ENCODE measurements around the gene TSPAN31.

TSPAN31 gene

DNA sequence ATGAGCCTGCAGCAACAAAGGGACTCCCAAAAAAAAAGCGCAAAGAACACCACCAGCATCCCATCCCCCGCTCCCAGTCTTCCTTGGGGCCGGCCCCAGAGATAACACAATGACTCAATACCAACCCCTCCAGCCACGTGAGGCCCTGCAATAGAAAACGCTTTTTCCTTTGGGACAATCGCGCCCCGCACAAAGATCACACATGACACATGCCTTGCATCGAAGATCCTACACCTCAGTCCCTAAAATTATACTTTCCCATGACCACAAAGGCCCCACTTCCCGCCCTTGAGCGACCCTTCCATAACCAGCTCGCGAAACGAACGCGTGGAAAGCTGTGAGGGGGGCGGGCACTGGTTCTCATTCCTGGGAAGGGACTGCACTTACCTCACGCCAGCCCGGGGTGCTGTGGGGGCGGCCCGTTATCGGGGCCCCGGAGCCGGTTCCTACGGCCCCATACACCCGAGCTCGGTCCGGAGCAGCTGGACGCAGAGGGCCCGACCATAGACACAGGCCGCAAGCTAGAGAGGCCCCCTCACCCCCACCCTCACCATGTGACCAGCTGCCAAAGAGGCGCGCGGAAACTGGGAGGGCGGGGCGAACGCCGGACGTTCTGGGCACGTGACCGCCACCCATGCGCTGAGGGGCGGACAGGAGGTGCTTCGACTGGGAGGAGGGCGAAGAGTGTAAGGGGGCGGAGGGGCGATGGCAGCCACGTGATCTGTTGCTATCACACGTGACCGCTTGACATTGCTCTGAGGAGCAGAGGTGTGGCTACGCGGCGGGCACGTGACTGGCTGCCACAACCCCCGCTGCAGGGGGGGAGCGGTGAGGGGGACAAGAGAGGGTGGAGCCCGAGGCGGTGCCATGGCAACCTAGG lies 7.2 kb downstream of the TSPAN31 start, which contains the start of gene CDK4 (continued):
- TF ChIP-seq, protein P1, sequence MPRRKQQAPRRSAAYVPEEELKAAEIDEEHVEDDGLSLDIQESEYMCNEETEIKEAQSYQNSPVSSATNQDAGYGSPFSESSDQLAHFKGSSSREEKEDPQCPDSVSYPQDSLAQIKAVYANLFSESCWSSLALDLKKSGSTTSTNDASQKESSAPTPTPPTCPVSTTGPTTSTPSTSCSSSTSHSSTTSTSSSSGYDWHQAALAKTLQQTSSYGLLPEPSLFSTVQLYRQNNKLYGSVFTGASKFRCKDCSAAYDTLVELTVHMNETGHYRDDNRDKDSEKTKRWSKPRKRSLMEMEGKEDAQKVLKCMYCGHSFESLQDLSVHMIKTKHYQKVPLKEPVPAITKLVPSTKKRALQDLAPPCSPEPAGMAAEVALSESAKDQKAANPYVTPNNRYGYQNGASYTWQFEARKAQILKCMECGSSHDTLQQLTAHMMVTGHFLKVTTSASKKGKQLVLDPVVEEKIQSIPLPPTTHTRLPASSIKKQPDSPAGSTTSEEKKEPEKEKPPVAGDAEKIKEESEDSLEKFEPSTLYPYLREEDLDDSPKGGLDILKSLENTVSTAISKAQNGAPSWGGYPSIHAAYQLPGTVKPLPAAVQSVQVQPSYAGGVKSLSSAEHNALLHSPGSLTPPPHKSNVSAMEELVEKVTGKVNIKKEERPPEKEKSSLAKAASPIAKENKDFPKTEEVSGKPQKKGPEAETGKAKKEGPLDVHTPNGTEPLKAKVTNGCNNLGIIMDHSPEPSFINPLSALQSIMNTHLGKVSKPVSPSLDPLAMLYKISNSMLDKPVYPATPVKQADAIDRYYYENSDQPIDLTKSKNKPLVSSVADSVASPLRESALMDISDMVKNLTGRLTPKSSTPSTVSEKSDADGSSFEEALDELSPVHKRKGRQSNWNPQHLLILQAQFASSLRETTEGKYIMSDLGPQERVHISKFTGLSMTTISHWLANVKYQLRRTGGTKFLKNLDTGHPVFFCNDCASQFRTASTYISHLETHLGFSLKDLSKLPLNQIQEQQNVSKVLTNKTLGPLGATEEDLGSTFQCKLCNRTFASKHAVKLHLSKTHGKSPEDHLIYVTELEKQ (tag by site-specific recombination; IDR thresholded peaks at IDR 0.05; ENCODE audit: borderline replicate concordance) = no peak
- no peak for TF ChIP-seq SCRT1 (tag by site-specific recombination; IDR thresholded peaks at IDR 0.05; ENCODE audit: borderline replicate concordance)
- no peak for TF ChIP-seq ZNF132 (tag by site-specific recombination; IDR thresholded peaks at IDR 0.05; ENCODE audit: borderline replicate concordance)
- TF ChIP-seq, protein P2, sequence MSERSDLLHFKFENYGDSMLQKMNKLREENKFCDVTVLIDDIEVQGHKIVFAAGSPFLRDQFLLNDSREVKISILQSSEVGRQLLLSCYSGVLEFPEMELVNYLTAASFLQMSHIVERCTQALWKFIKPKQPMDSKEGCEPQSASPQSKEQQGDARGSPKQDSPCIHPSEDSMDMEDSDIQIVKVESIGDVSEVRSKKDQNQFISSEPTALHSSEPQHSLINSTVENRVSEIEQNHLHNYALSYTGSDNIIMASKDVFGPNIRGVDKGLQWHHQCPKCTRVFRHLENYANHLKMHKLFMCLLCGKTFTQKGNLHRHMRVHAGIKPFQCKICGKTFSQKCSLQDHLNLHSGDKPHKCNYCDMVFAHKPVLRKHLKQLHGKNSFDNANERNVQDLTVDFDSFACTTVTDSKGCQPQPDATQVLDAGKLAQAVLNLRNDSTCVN (tag by site-specific recombination; optimal IDR thresholded peaks at IDR 0.05) = peak; percentile 79
- no peak for TF ChIP-seq ZNF211 (tag by site-specific recombination; IDR thresholded peaks at IDR 0.05; ENCODE audit: low read depth)
- TF ChIP-seq ZNF768 (tag by site-specific recombination; IDR thresholded peaks at IDR 0.05) = no peak
- TF ChIP-seq ZNF157 (tag by site-specific recombination; IDR thresholded peaks at IDR 0.05) = no peak
- peak; percentile 97 for TF ChIP-seq ZFHX2 (tag by site-specific recombination; conservative IDR thresholded peaks at IDR 0.05)
- TF ChIP-seq ZNF830 (tag by site-specific recombination; IDR thresholded peaks at IDR 0.05; ENCODE audit: low read depth) = no peak
- TF ChIP-seq, protein P3, sequence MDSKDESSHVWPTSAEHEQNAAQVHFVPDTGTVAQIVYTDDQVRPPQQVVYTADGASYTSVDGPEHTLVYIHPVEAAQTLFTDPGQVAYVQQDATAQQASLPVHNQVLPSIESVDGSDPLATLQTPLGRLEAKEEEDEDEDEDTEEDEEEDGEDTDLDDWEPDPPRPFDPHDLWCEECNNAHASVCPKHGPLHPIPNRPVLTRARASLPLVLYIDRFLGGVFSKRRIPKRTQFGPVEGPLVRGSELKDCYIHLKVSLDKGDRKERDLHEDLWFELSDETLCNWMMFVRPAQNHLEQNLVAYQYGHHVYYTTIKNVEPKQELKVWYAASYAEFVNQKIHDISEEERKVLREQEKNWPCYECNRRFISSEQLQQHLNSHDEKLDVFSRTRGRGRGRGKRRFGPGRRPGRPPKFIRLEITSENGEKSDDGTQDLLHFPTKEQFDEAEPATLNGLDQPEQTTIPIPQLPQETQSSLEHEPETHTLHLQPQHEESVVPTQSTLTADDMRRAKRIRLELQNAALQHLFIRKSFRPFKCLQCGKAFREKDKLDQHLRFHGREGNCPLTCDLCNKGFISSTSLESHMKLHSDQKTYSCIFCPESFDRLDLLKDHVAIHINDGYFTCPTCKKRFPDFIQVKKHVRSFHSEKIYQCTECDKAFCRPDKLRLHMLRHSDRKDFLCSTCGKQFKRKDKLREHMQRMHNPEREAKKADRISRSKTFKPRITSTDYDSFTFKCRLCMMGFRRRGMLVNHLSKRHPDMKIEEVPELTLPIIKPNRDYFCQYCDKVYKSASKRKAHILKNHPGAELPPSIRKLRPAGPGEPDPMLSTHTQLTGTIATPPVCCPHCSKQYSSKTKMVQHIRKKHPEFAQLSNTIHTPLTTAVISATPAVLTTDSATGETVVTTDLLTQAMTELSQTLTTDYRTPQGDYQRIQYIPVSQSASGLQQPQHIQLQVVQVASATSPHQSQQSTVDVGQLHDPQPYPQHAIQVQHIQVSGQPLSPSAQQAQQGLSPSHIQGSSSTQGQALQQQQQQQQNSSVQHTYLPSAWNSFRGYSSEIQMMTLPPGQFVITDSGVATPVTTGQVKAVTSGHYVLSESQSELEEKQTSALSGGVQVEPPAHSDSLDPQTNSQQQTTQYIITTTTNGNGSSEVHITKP (tag by site-specific recombination; IDR thresholded peaks at IDR 0.05) = no peak; the same call in 1 of the 2 replicates
- no peak for TF ChIP-seq ZNF624 (tag by site-specific recombination; IDR thresholded peaks at IDR 0.05)
- no peak for TF ChIP-seq ZNF48 (tag by site-specific recombination; IDR thresholded peaks at IDR 0.05)
- peak; percentile 61; the same call in 1 of the 2 replicates for TF ChIP-seq ZNF366 (tag by site-specific recombination; conservative IDR thresholded peaks at IDR 0.05)
- no peak for TF ChIP-seq ZNF404 (tag by site-specific recombination; IDR thresholded peaks at IDR 0.05)
- no peak for TF ChIP-seq ZNF654 (tag by site-specific recombination; IDR thresholded peaks at IDR 0.05; ENCODE audit: low read depth)
- TF ChIP-seq, protein P4, sequence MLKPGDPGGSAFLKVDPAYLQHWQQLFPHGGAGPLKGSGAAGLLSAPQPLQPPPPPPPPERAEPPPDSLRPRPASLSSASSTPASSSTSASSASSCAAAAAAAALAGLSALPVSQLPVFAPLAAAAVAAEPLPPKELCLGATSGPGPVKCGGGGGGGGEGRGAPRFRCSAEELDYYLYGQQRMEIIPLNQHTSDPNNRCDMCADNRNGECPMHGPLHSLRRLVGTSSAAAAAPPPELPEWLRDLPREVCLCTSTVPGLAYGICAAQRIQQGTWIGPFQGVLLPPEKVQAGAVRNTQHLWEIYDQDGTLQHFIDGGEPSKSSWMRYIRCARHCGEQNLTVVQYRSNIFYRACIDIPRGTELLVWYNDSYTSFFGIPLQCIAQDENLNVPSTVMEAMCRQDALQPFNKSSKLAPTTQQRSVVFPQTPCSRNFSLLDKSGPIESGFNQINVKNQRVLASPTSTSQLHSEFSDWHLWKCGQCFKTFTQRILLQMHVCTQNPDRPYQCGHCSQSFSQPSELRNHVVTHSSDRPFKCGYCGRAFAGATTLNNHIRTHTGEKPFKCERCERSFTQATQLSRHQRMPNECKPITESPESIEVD (tag by site-specific recombination; IDR thresholded peaks at IDR 0.05) = no peak; the same call in 1 of the 2 replicates
- TF ChIP-seq AEBP2 (tag by site-specific recombination; IDR thresholded peaks at IDR 0.05; ENCODE audit: borderline replicate concordance) = no peak
- TF ChIP-seq SP7 (tag by site-specific recombination; IDR thresholded peaks at IDR 0.05) = peak; percentile 89
- TF ChIP-seq, protein P5, sequence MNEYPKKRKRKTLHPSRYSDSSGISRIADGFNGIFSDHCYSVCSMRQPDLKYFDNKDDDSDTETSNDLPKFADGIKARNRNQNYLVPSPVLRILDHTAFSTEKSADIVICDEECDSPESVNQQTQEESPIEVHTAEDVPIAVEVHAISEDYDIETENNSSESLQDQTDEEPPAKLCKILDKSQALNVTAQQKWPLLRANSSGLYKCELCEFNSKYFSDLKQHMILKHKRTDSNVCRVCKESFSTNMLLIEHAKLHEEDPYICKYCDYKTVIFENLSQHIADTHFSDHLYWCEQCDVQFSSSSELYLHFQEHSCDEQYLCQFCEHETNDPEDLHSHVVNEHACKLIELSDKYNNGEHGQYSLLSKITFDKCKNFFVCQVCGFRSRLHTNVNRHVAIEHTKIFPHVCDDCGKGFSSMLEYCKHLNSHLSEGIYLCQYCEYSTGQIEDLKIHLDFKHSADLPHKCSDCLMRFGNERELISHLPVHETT (tag by site-specific recombination; IDR thresholded peaks at IDR 0.05) = 0 out of 2 replicates have a peak, but pooled peaks have one; percentile 46
- no peak for TF ChIP-seq ZNF664 (tag by site-specific recombination; IDR thresholded peaks at IDR 0.05)
- TF ChIP-seq ZSCAN16 (tag by site-specific recombination; IDR thresholded peaks at IDR 0.05) = no peak
- peak; percentile 99 for TF ChIP-seq GLIS1 (tag by site-specific recombination; IDR thresholded peaks at IDR 0.05)
- peak; percentile 98 for TF ChIP-seq KLF1 (tag by site-specific recombination; IDR thresholded peaks at IDR 0.05)
- 0 out of 2 replicates have a peak, but pooled peaks have one; percentile 26 for TF ChIP-seq ZBTB6 (tag by site-specific recombination; IDR thresholded peaks at IDR 0.05)
